OCI-LY3 (cell line): Measurements from ENCODE around the gene NAPB.

ENCODE experiments used
- H2AFZ ChIP-seq: fragments of 200-600, 300-600 bp; shearing (Covaris generic); 2 replicates; pipeline ENCODE4 v1.6.0; 2014; ENCODE audit warnings: antibody characterized with exemption, low read depth, low read length
- H3K27ac ChIP-seq: fragments of 200-600, 300-600 bp; sonication (generic); 2 replicates; pipeline ENCODE4 v1.5.1; 2014; ENCODE audit warnings: mild to moderate bottlenecking, low read length, moderate library complexity, mixed read lengths
- H3K27me3 ChIP-seq: fragments of 200-600, 300-600 bp; sonication (generic); 2 replicates; pipeline ENCODE4 v1.6.1; 2014; ENCODE audit warnings: low read depth, low read length, mixed read lengths
- H3K36me3 ChIP-seq: fragments of 200-600, 300-600 bp; sonication (generic); replicated peaks from 2 replicates; pipeline ENCODE3; 2014; ENCODE audit warnings: low read depth, low read length, mixed read lengths
- H3K4me1 ChIP-seq: fragments of 300-600, 200-600 bp; sonication (generic); 2 replicates; pipeline ENCODE4 v1.6.1; 2014; ENCODE audit warnings: low read length, mixed read lengths
- H3K4me2 ChIP-seq: fragments of 200-600, 300-600 bp; sonication (generic); 2 replicates; pipeline ENCODE4 v1.6.1; 2014; ENCODE audit warnings: low read length, mixed read lengths
- H3K4me3 ChIP-seq: fragments of 300-600, 200-600 bp; sonication (generic); 2 replicates; pipeline ENCODE4 v1.5.1; 2014; ENCODE audit warnings: antibody characterized with exemption, mild to moderate bottlenecking, low read length, moderate library complexity
- H3K79me2 ChIP-seq: fragments of 300-600, 200-600 bp; shearing (Covaris generic); 2 replicates; pipeline ENCODE4 v1.6.1; 2014; ENCODE audit warnings: mild to moderate bottlenecking, low read length, mixed read lengths
- H3K9ac ChIP-seq: fragments of 300-600, 200-600 bp; shearing (Covaris generic); 2 replicates; pipeline ENCODE4 v1.6.0; 2014; ENCODE audit warnings: mild to moderate bottlenecking, low read length, moderate library complexity
- H3K9me3 ChIP-seq: fragments of 200-600, 300-600 bp; shearing (Covaris generic); 2 replicates; pipeline ENCODE4 v1.6.1; 2014; ENCODE audit warnings: low read length, mixed read lengths; ENCODE audit not compliant: insufficient read depth
- H4K20me1 ChIP-seq: fragments of 200-600, 300-600 bp; sonication (generic); 2 replicates; pipeline ENCODE4 v1.6.1; 2016; ENCODE audit warnings: low read length, mixed read lengths; ENCODE audit not compliant: insufficient read depth
- EZH2phosphoT487 ChIP-seq: fragments of 200-600 bp; shearing (Covaris generic); IDR thresholded peaks from 2 replicates; pipeline ENCODE4 v1.6.1; 2018; ENCODE audit warnings: antibody characterized with exemption, mixed run types, low read depth
- TF ChIP-seq, protein P1 (sequence below): fragments of 200-600, 300-600 bp; sonication (generic); IDR thresholded peaks from 2 replicates; pipeline ENCODE4 v1.5.1; 2014; ENCODE audit warnings: antibody characterized with exemption, low read length, low read depth

Gene NAPB

DNA sequence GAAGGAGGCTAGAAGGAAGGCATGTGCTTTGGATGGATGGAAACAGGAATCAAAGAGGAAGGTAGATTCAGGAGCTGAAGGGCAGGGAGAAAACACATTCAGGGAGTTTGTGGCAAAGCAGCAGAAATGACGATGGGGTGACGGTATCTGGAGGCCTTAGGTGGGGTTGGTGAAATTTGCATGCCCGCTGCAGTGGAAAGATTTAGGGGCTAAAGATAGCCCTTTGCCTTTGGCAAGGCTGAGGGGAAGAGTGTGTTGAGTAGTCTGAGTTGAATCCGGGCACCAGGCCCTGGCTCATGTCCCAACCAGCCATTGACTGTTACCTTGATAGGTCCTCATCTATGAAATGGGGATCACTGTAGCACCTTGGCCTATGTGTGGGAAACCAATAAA is 58.0 kb downstream of the NAPB start:
- TF ChIP-seq EZH2phosphoT487 = no peak
- TF ChIP-seq, protein P1, sequence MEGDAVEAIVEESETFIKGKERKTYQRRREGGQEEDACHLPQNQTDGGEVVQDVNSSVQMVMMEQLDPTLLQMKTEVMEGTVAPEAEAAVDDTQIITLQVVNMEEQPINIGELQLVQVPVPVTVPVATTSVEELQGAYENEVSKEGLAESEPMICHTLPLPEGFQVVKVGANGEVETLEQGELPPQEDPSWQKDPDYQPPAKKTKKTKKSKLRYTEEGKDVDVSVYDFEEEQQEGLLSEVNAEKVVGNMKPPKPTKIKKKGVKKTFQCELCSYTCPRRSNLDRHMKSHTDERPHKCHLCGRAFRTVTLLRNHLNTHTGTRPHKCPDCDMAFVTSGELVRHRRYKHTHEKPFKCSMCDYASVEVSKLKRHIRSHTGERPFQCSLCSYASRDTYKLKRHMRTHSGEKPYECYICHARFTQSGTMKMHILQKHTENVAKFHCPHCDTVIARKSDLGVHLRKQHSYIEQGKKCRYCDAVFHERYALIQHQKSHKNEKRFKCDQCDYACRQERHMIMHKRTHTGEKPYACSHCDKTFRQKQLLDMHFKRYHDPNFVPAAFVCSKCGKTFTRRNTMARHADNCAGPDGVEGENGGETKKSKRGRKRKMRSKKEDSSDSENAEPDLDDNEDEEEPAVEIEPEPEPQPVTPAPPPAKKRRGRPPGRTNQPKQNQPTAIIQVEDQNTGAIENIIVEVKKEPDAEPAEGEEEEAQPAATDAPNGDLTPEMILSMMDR = no peak
- H2AFZ ChIP-seq = no peak overlapping the region
- peaks cover 41% of the 10 kb centered on the region for H4K20me1 ChIP-seq
- peaks cover 62% of the 10 kb centered on the region for H3K79me2 ChIP-seq
- no peaks in the 10 kb centered on the region for H3K9me3 ChIP-seq
- H3K4me1 ChIP-seq = peaks cover 51% of the 10 kb centered on the region
- H3K4me3 ChIP-seq = peak overlapping the region; percentile 94
- H3K36me3 ChIP-seq = peaks cover 34% of the 10 kb centered on the region
- peak overlapping the region; percentile 48; the same call in 1 of the 2 replicates for H3K27ac ChIP-seq
- peak overlapping the region; percentile 90 for H3K9ac ChIP-seq
- peak overlapping the region; percentile 92 for H3K4me2 ChIP-seq
- H3K27me3 ChIP-seq = no peaks in the 10 kb centered on the region

DNA sequence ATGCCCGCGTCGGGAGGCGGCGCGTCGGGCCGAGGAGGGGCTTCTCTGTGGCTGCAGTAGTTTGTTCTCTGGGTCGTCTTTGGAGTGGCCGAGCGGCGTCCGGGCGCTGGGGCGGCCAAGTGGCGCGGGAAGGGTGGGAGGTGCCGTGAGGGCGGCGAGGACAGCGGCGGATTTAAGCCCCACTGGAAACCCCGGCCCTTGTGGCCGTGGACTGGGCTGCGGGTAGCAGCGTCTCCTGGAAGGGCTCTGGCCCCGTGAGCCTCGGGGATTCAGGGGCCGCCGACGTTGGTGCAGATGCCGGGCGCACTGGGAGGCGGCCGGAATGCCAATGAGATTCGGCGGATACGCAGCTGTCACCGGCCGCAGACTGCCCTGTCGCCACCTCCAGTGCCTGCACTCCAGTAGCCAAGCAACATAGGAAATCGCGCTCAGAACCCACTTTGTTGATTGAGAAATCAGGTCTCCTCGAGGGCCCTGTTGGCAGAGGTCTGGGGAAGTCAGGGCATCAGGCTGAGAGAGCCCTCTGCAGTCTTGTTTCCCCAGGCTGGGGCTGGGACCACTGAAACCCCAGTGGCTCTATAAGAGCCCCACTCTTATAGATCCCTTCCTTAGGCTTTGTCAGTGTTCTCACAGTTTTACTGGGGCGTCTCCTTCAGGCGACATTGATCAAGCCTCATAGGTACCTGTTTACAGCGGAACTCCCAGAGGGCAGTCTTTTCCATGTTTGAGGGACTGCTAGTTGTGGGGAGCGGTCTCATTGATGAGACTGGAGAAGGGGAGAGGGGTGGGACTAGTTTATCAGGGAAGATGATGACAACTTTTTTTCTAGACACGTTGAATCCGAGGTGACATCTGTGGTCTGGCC is 58.7 kb downstream of the NAPB start:
- Histone ChIP-seq H2AFZ (0 out of 2 replicates have a peak overlapping the region, but pooled peaks have one; percentile 44), H4K20me1 (peaks cover 36% of the 10 kb centered on the region), H3K4me1 (peaks cover 50% of the 10 kb centered on the region), H3K79me2 (peaks cover 56% of the 10 kb centered on the region), H3K9me3 (no peaks in the 10 kb centered on the region), H3K9ac (peak overlapping the region; percentile 90), H3K36me3 (peaks cover 27% of the 10 kb centered on the region), H3K4me2 (peak overlapping the region; percentile 92), H3K27ac (peak overlapping the region; percentile 48), H3K27me3 (no peaks in the 10 kb centered on the region), H3K4me3 (peak overlapping the region; percentile 94)
- TF ChIP-seq EZH2phosphoT487 = no peak
- TF ChIP-seq, protein P1 = peak; percentile 17; the same call in 1 of the 2 replicates

DNA sequence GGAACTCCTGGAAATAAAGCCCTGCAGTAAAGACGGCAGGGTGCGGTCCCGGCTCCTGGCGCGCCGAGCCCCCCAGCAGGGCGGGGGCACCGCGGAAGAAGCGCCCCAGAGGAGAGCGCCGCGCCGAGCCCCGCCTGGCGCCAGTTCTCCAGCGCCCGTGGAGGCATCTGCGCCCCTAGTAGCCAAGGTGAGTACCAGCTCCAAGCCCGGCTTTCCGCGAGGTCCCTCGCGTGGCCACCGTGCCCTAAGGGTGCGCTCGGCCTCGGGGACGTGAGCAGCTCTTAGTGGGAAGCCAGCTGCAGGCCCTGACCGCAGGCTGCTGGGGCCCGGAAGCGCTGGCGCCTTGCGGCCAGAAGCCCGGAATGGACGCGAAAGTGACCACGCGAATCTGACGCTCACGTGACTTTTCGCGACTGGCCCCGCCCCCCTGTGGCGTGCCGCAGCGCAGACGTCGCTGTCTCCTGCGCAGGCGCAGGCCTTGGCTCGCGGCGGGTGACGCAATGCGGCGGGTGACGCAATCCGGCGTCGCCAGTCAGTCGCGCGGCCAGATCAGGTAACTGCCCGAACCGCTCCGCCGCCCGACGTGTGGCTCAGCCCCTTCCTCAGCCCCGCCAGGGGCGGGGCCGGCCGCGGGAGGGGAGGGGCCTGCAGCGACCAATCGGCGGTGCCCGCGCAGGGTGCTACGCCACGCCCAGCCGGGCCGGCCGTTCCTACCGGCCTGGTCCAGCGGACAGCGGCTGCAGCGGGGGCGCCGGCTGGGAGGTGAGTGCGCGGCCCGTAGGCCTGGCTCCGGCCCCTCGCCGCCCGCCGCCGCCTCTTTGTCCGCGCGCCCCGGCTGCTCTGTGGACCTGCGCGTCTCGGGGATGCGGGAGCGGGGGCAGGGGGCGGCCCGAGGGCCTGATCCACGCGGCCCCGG is 59.6 kb downstream of the NAPB start, which contains the start of gene GZF1:
Gene GZF1, plus strand, starts transcription at position 707 of the 916 bp plus-strand sequence. CDS start 2,202 bp downstream, outside the sequence.
- peaks cover 47% of the 10 kb centered on the region for H3K4me1 ChIP-seq
- H3K36me3 ChIP-seq = peaks cover 20% of the 10 kb centered on the region
- peak within 1 kb of the TSS; percentile 67 for H3K27ac ChIP-seq
- peaks cover 27% of the 10 kb centered on the region for H4K20me1 ChIP-seq
- H2AFZ ChIP-seq = peak within 1 kb of the TSS; percentile 44; the same call in 1 of the 2 replicates
- H3K9me3 ChIP-seq = no peaks in the 10 kb centered on the region
- no peak for TF ChIP-seq EZH2phosphoT487
- TF ChIP-seq, protein P1 = no peak
- peak within 1 kb of the TSS; percentile 92 for H3K4me2 ChIP-seq
- peak within 1 kb of the TSS; percentile 94 for H3K4me3 ChIP-seq
- peak within 1 kb of the TSS; percentile 90 for H3K9ac ChIP-seq
- no peaks in the 10 kb centered on the region for H3K27me3 ChIP-seq
- peaks cover 47% of the 10 kb centered on the region for H3K79me2 ChIP-seq
